SKM-1 (cell line): ENCODE data around the gene TAC4.

ENCODE experiments used
- DNase-seq: peaks from one replicate; lab custom pipeline; 2025; ENCODE audit not compliant: unreplicated experiment; lab: John Stamatoyannopoulos, UW

TAC4 gene, protein sequence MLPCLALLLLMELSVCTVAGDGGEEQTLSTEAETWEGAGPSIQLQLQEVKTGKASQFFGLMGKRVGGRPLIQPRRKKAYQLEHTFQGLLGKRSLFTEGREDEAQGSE

GRCh38 chr17:49848019-49848473 is at the start of gene TAC4:
TSS of gene TAC4 (minus strand) at chr17:49848069. CDS start at chr17:49848017, 52 bp downstream.
- no peak for DNase-seq

DNA sequence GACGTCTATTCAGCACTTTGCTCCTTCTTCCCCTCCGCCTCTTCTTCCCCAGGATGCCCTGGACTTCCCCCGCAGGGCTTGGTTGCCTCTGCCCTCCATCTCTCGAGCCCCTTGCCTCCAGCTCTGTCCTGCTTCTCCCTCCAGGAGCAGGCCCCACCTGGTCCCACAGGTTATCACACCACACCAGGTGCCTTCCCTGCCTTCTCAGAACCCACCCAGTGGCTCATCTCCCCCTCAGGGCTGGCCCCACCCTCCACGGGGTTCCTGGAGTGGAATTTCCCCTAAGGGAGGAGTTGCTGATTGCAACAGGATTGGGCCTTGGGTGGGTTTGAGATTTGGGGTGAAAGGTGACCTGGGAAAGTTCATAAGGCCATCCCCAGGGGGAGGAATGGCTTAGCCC is 49.0 kb upstream of the TAC4 start:
- DNase-seq: no peak

DNA sequence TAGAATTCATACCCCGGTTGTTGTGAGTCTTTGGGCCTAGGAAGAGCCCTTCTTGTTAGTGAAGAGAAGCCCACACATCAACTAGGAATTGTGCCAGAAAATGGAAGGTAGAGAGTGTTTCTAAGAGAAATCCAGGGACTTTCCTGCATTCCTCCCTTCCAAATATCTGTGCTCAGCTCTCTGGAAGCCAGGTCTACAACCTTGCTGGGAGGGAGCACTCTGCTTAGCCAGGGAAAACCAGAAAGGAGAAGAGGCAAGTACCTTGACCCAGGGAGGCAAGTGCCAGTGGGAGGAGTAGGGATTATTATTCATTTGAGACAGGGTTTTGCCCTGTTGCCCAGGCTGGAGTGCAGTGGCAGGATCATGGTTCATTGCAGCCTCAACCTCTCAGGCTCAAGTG is 48.4 kb upstream of the TAC4 start:
- DNase-seq: no peak

GRCh38 chr17:49895812-49896211 is 47.9 kb upstream of the TAC4 start:
- DNase-seq: no peak

- DNase-seq: no peak
These were observed 46.9 kb upstream of the TAC4 start for GRCh38 chr17:49894761-49895160.

GRCh38 chr17:49891694-49892389 is 44.0 kb upstream of the TAC4 start:
- no peak for DNase-seq

GRCh38 chr17:49891271-49891670 is 43.4 kb upstream of the TAC4 start:
- no peak for DNase-seq

DNA sequence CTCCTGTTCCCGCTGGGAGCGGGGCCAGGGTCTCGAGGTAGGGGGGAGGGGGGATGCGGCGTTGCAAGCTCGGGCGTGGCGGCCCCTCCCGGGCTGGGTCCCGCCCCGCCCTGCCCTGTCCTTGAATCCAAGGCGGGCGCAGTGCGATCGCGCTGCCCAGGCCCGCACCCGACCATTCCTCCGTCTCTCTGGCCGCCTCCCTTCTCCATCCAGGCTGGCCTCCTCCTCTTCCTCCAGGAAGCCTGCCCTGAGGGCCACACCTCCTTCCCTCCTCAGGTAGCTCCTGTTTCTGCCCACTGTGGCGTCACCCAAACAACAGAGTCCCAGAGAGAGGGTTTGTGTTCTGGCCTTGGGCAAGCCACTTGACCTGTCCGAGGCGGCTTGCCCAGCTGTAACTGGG is 43.0 kb upstream of the TAC4 start:
- no peak for DNase-seq

DNA sequence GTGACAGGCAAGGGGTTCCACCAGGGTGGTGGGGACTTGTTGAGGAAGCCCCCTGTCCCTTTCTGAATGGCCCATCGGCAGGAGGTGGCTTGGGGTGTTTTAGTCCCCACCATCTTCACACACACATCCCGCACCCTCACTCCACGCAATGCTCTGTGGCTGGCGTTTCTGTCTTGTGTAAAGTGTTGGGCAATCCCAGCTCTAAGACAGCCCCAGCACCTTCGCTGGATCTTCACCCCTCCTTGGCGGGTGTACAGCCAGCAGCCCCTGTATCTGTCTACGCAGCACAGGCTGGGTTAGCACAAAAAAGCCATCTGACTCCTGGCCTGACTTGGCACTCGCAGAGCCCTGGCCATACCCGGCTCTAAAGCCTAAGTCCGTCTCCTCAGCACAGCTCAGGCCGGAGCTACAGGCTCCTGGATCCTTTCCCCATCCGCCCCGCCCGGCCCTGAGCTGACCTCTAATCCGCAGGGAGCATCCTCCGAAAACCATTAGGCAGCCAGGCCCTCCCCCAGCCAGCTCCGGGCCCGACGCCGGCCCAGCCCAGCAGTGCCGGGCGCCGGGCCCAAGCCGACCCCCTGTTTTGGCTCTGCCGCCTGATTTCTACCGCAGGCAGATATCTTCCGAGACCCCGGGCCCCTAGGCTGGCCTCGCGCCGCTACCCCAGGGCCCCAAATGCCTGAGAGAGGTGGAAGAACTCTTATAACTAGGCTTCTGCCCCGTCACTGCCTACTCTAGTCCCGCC is 42.4 kb upstream of the TAC4 start:
- DNase-seq: no peak

DNA sequence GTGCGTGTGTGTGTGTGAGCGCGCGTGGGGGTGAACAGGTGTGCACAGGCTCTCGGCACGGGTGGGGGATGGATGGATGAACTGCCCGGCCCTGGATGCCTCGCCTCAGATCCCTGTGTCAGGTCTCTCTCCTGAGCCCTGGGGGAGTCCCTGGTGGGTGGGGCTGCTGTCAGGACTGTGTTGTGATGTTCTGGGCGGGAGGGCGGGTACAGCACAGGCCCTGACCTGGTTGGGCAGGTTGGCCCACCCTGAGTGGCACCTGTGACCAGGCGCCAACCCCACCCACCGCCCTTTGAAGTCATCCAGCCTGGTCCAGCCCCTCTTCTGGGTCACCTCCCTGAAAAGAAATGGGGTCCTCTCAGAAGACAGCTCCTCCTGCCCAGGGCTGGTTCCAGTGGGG is 41.6 kb upstream of the TAC4 start:
- DNase-seq: no peak

DNA sequence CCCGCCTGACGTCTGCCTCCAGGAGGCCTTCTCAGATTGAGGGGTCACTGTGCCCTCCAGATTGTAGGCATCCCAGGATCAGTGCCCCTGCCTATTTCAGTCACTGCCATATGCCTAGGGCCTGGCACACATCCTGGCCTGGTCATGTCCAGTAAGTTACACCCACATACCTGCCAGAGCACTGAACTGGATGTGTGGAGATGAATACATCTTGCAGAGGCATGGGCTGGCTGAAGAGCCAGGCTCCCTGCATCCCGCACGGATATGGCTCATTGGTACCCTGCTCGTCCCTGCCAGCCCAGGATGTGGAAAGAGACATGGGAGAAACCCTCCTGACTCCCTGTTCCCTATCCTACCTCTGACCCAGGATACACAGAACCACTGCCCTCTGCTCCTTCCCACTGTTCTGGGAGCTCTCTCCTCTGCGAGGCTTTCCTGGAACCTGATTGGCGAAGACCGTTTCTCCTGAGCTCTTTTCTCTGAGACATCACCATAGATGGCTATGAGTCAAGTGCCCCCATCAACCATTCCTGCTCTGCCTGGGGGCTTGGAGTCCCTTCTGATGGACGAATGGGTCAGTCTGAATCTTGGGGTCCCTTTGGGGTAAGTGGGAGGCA is 40.0 kb upstream of the TAC4 start:
- DNase-seq: no peak

DNA sequence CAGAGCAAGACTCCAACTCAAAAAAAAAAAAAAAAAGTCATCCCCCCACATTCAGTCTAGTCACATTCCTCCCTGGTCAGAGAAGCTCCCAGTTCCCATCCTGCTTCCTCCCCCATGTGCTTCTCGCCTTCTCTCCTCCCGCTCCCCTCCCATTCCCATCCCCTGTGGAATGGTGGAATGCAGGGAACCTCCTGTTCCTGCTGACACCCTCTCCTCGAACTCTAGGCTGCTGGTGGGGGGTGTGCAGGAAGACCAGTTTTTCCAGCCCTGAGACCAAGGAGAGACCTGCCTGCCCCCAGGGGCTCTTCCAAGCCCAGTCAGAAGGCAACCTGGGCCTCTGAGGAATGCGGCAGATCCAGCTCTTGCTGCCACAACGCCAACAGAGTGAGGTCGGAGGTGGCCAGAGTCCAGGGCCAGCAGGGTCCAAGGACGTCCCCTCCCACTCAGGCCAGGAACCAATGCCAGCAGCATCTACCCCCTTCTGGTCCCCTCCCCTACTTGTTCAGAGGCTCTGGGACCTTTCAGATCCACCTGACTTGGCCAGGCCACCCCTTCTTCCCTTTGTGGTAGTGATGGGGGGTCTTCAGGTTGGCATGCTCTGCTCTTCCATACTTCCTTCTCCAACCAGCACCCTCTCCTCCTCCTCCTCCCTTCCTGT is 39.3 kb upstream of the TAC4 start:
- DNase-seq: no peak

DNA sequence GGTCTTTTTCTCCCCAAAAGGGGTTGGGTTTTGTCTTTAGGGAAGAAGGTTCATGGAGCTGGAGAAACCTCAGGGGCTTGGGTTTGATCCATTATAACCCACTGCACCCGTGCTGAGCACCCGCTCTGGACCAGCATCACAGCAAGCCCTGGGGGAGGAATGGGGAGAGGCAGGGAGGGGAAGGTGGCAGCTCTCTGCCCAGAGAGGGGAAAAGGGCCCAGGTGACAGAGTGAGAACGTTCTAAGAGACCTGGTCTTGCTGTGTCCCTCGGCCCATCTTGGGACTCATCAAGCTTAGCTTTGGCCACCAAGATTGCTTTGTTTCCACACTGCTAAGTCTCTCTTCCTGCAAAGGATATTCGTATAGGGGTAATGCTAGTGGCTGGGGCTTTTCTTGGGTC is 38.2 kb upstream of the TAC4 start:
- no peak for DNase-seq

GRCh38 chr17:49882434-49882833 is 34.6 kb upstream of the TAC4 start:
- DNase-seq: no peak

DNA sequence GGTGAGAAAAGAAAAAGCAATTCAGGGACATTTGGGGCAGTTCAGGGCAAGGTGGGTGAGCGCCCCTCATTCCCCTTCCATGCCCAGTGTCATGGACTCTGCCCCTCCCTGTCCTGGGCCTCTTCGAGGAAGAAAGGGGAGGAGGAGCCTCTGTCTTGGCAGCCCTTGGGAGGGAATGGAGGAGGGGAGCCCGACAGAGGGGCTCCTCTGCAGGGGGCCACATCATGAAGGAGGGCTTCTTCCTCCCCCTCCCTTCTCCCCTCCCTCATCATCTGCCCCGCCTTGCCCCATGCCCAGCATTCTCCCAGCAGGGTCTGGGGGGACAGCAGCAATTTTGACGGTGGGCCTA is 33.2 kb upstream of the TAC4 start:
- no peak for DNase-seq

- DNase-seq: peak; percentile 63
These were observed 32.6 kb upstream of the TAC4 start for GRCh38 chr17:49880291-49881053.

- no peak for DNase-seq
These were observed 31.3 kb upstream of the TAC4 start for GRCh38 chr17:49878931-49879904.

DNA sequence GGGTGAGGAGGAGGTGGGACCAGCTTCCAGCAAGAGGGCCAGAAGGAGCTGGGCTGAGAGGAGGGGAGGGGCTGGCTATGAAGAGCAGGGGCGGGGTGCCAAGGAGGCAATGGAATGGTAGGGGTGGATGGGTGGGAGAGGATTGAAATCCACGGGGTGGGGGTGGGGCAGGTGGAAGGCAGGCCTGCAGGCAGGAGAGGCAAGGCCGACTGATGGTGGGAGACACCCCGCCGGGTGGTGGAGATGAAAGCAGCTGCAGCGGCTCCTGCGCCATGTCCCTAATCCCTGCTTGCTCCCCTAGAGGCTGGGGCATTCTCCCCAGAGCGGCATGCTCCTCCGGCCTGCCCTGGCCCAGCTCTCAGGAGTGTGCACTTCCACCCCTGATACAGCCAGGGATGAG is 27.8 kb upstream of the TAC4 start:
- no peak for DNase-seq

DNA sequence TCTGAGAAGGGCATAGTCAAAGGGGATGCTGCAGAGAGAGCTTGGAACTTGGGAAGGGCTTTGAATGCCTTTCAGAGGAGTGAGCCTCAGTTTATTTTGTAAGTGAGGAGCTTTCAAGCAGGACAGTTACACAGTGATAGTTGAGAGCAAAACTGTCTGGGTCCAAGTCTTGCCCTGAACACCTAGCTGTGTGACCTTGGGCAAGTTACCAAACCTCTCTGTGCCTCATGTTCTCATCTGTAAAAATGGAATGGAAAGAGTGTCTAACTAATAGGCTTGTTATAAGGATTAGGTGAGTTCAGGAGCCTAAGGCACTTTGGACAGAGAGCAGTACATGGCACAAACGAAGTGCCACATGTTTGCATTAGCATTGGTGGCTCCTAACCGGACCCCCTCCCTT is 27.0 kb upstream of the TAC4 start:
- DNase-seq: no peak

- no peak for DNase-seq
These were observed 26.1 kb upstream of the TAC4 start for GRCh38 chr17:49873926-49874325.
